Activated CD4-positive, alpha-beta T cell treated with anti-CD3 and anti-CD28 coated beads, Interleukin-2, Interleukin-4, amounts not matched to agents 100 ng/mL and 50 ng/mL, durations not matched to agents 16 hours and 8 hours (primary cell): ENCODE measurements around the gene IL23R.

Experiments
- DNase-seq: peaks from one replicate; pipeline ENCODE4 v3.0.0-alpha.2; 2020; ENCODE audit warnings: low spot score

The IL23R gene

GRCh38 chr1:67300561-67300960 is 134.3 kb downstream of the IL23R start:
- DNase-seq: no peak

- peak; percentile 77 for DNase-seq
These were observed 137.8 kb downstream of the IL23R start for GRCh38 chr1:67304023-67304422.

GRCh38 chr1:67306547-67306946 is 140.3 kb downstream of the IL23R start:
- DNase-seq: no peak

GRCh38 chr1:67307251-67308060 is 141.2 kb downstream of the IL23R start, which contains the start of gene IL12RB2:
TSS of gene IL12RB2 (plus strand) at chr1:67307873. CDS start at chr1:67320369, 12,496 bp downstream.
- peak; percentile 86 for DNase-seq

GRCh38 chr1:67308136-67308535 is 141.9 kb downstream of the IL23R start:
- no peak for DNase-seq
